T47D (cell line): ENCODE data around the gene ETFRF1.

Source experiments
- DNase-seq, 2 experiments: peaks; one replicate each; pipeline versions ENCODE4 v3.0.0 to v3.0.0-alpha.2; 2011 to 2012; ENCODE audit warnings: low read depth in 1 of 2, low spot score in 1 of 2
- JUND ChIP-seq: IDR thresholded peaks from 2 replicates; pipeline ENCODE4 v1.6.1; 2012; ENCODE audit warnings: low read depth
- in situ Hi-C: cut with HindIII; loops from 2 replicates; pipeline ENCODE4 v1.10.0; 2016; ENCODE audit warnings: low sequenced_read_pairs, low pct_unique_long_range_greater_than_20kb

ETFRF1 gene

GRCh38 chr12:25195056-25195971, at the start of gene ETFRF1, which contains the start of gene DNAI7:
Gene ETFRF1 (plus strand): TSS chr12:25195237. CDS start chr12:25203957, 8,720 bp downstream.
Gene DNAI7 (minus strand): TSS chr12:25195160. CDS start chr12:25195078, 82 bp downstream.
- no peak for TF ChIP-seq JUND
- peak; percentile 74 to 96 for DNase-seq
- in situ Hi-C loops, result no loop called here

- in situ Hi-C loops, result no loop called here
Measured at GRCh38 chr12:25146686-25147085, 48.4 kb upstream of the ETFRF1 start.

GRCh38 chr12:25151476-25151875, 43.6 kb upstream of the ETFRF1 start:
- in situ Hi-C loops, result no loop called here
- no peak for TF ChIP-seq JUND
- peak; percentile 11 to 28 for DNase-seq

More at GRCh38 chr12:25146686-25147085, 48.4 kb upstream of the ETFRF1 start:
- TF ChIP-seq JUND, result no peak
- no peak for DNase-seq

GRCh38 chr12:25152055-25152454, 43.0 kb upstream of the ETFRF1 start:
- no peak for TF ChIP-seq JUND

GRCh38 chr12:25155022-25155576, 39.9 kb upstream of the ETFRF1 start:
- TF ChIP-seq JUND, result no peak
- DNase-seq, result peak in 1 of 2 experiments; percentile 37
- in situ Hi-C loops, result no loop called here

More at GRCh38 chr12:25152055-25152454, 43.0 kb upstream of the ETFRF1 start:
- DNase-seq, result no peak
- in situ Hi-C loops, result no loop called here

- in situ Hi-C loops, result no loop called here
- no peak for DNase-seq
- no peak for TF ChIP-seq JUND
Measured at GRCh38 chr12:25156061-25156460, 39.0 kb upstream of the ETFRF1 start.

GRCh38 chr12:25162866-25163265, 32.2 kb upstream of the ETFRF1 start:
- no peak for TF ChIP-seq JUND
- DNase-seq, result no peak
- in situ Hi-C loops, result no loop called here

- DNase-seq, result no peak
- no peak for TF ChIP-seq JUND
- in situ Hi-C loops, result no loop called here
Measured at GRCh38 chr12:25182765-25183164, 12.3 kb upstream of the ETFRF1 start.

- DNase-seq, result no peak
- no peak for TF ChIP-seq JUND
- in situ Hi-C loops, result no loop called here
Measured at GRCh38 chr12:25184132-25184531, 10.9 kb upstream of the ETFRF1 start.

- no peak for TF ChIP-seq JUND
- in situ Hi-C loops, result no loop called here
- DNase-seq, result no peak
Measured at GRCh38 chr12:25186038-25186787, 8.8 kb upstream of the ETFRF1 start.

GRCh38 chr12:25186788-25187402, 8.1 kb upstream of the ETFRF1 start:
- no peak for TF ChIP-seq JUND
- in situ Hi-C loops, result no loop called here
- no peak for DNase-seq

- in situ Hi-C loops, result no loop called here
- no peak for DNase-seq
- no peak for TF ChIP-seq JUND
Measured at GRCh38 chr12:25187781-25188180, 7.3 kb upstream of the ETFRF1 start.
